OCI-LY7 (cell line): ENCODE measurements around the gene OR52N1.

Experiments used
- CTCF ChIP-seq: fragments of 200-600 bp; sonication (generic); conservative IDR thresholded peaks from 2 replicates; pipeline ENCODE4 v1.5.1; 2014; ENCODE audit warnings: mild to moderate bottlenecking, antibody characterized with exemption, low read length, moderate library complexity, mixed read lengths
- EZH2phosphoT487 ChIP-seq: fragments of 200-600 bp; sonication (generic); IDR thresholded peaks from 2 replicates; pipeline ENCODE4 v1.6.1; 2018; ENCODE audit warnings: low read depth, borderline replicate concordance, mild to moderate bottlenecking, mixed run types, antibody characterized with exemption, low read length, moderate library complexity, mixed read lengths

DNA sequence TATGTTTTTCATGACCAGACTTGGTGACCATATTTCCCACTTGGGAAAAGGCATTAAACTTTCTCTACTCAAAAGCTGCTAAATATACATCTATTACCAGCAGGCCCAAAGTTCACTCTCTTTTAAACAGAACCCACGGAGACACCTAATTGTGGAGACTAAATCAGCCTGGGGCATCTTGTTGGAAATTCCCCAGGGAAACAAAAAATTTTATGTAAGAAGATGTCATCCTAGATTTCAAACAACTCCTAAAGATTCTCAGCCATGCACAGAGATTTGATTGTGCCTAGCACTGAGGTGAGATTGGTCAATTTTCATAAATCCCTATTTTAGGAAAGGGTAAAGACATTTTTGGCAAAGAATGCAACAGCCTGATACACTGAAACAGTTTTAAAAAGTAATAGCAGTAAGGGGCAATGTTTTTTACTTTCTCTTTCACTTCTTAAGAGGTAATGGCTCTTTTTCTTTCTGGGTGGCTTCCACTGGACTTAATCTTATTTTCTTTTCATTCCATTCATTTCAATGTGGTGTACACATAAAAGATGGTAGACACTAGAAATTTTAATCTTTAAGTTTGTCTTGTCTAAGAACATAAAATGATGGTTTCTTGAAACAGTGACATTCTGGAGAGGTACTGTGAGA is 27.3 kb upstream of the OR52N1 start:
- TF ChIP-seq CTCF (no peak), EZH2phosphoT487 (no peak)
